Middle frontal gyrus (tissue), 1 donor: ENCODE results near the gene USP8.
"Not testable (repeated sequence)": the region's sequence is repeated elsewhere in the genome, so short reads cannot be mapped to it uniquely, and the experiment has no call there.

Experiments
- DNase-seq: peaks from one replicate; pipeline ENCODE4 v3.0.0-alpha.2; 2015; ENCODE audit warnings: low spot score; ENCODE audit errors: extremely low spot score

Gene USP8

GRCh38 chr15:50424066-50424890 is at the start of gene USP8:
Gene USP8 (plus strand): TSS chr15:50424405. CDS start chr15:50439074, 14,669 bp downstream.
- peak; percentile 90 for DNase-seq

DNA sequence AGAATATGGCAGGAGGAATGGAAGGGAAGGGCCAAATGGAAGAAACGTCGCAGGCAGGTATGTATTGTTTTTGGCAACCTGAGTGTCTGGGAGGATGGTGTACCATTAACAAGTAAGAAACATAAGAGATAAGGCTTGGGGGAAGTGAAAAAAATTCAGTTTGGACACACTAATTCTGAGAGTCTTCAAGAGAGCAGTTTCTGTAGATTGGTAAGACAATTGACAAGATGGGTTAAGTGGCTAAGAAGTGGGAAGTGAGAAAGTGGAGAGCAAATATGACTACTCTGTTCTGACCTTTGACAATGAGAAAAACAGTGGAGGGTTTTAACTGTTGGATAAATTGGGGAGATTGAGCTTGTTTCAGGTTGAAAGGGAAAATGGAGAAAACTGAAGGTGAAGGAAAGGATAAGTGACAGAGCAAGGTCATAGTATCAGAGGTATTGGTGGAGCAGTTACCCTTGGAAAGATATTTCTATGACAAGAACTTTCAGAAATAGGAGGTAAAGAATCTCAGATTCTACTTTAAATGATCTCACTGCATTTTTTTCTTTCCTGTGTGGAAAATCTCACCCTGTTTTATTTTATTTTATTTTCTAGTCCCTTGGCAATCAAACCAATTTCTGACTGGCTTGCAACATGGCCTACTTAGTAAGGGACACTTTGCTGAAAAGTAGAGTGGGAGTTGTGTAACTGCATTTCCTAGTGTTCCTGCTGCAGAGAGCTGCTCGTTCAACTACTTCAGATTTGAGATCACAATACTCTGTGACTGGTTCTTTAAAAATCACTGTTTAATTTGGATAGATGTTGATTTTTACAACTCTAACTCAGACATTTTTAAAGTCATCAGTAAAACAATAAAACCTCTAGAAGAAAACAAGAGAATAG is 46.1 kb upstream of the USP8 start:
- no peak for DNase-seq

- no peak for DNase-seq
Observed at GRCh38 chr15:50378776-50379175, 45.4 kb upstream of the USP8 start.

DNA sequence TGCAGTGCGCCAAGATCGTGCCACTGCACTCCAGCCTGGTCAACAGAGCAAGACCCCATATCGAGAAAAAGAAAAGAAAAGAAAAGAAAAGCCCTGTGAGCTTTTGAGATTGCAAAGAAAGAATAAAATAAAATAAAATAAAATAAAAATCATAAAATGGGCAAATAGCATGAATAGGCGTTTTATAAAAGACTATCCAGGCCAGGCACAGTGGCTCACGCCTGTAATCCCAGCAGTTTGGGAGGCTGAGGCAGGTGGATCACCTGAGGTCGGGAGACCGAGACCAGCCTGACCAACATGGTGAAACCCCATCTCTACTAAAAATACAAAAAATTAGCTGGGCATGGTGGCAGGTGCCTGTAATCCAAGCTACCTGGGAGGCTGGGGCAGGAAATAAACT is 44.8 kb upstream of the USP8 start:
- DNase-seq = not testable (repeated sequence)

- DNase-seq = no peak
Observed at GRCh38 chr15:50380089-50380488, 44.1 kb upstream of the USP8 start.

- DNase-seq = no peak
Observed at GRCh38 chr15:50381438-50381837, 42.8 kb upstream of the USP8 start.

- DNase-seq = not testable (repeated sequence)
Observed at GRCh38 chr15:50382408-50382807, 41.8 kb upstream of the USP8 start.

DNA sequence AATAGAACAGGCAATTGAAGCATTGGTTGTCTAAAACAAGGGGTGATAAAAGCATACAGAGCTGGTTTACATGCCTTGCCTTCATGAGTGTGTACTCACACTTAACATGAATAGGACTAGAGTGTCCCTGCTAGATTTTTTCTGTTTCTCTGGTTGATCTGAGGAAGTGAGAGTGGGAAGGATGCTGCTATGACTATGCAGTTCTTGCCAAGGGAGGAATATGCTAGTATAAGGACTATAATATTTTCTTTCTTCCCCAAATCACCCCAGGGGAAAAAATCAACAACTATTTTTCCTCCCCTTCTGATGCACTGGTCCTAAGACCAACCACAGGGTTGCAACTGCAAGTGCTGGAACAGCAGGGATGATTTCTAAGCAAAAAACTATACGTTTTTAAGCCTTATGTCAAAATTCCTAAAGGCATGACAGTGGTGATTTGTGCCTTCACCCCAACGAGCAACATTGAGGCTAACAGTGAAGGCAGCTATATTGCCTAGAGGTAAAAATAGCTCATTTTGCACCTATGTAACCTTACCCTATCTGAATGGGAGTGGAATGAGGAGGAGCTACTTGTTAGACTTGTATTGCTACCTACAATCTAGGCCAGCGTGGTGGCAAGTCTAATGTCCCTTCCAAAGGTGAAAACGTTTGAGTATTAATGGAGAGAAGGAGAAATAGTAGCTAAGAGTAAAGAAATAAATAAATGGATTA is 33.5 kb upstream of the USP8 start:
- no peak for DNase-seq

- not testable (repeated sequence) for DNase-seq
Observed at GRCh38 chr15:50391561-50391960, 32.6 kb upstream of the USP8 start.

GRCh38 chr15:50411870-50412269 is 12.3 kb upstream of the USP8 start:
- no peak for DNase-seq

DNA sequence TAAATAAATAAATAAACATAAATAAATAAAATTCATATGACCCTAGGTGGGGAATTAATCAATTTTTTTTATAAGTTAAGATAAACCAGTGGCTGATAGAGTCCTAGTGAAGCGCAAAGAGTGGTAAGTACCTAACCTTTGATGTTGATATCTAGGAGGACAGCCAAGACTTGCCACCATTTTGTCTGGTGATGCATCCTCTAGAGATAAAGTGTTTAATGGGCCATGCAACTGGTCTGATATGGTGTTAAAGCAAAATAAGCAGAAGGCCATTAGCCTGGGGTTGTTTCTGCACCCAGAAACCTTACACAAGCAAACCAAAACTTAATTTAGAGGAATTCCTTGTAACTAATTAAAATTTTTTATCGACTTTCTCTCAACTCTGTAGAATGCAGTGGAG is 9.6 kb upstream of the USP8 start:
- DNase-seq = no peak

DNA sequence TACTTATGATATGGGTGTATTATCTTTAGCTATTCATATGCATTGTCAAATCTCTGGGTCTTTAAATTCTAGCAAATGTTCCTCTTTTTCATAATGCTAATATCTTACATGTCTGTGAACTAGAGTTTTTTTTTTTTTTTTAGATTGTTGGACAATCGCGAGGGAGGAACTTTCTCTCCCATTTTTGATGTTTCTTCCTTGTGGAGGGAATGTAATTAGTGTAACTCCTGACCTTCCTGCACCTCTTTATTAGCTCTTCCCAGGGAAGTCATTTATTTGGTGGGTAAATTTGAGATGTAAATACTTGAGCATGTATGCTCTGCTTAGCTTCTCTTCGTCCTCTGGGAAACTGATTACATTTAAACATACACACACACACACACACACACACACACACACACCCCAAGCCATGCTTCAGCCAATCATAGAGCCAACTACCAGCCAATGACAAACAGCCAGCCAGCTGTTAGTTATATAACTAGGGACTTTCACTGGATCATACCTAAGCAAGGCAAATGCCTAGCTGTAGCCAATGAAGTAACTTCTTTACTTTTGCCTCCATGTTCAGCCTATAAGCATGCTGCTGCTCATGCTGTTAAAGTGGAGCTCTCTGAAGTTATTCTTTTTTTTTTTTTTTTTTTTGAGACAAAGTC is 8.3 kb upstream of the USP8 start:
- no peak for DNase-seq

GRCh38 chr15:50416890-50417289 is 7.3 kb upstream of the USP8 start:
- no peak for DNase-seq

GRCh38 chr15:50418041-50418583 is 6.1 kb upstream of the USP8 start:
- no peak for DNase-seq

DNA sequence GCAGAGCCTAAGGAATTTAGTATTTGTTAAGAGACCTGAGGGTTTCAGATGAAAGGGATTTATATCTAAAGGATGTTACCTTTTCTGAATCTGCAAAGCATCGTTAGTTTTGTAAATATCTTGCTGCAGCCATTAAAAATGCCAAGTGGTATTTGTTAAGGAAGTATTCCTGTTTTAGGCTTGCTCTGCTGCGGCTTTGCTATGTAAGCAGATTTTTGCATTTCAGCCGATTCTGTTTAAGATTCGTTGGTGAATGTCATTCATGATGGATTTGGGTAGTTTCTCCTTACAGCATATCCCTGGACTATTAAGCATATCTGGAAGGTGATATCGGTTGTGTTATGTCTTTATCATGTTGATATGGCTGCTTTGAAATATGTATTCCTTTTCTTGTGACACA is 1.0 kb downstream of the USP8 start:
- DNase-seq = no peak

GRCh38 chr15:50425678-50426246 is 1.6 kb downstream of the USP8 start:
- not testable (repeated sequence) for DNase-seq

- no peak for DNase-seq
Observed at GRCh38 chr15:50426428-50426827, 2.2 kb downstream of the USP8 start.

- no peak for DNase-seq
Observed at GRCh38 chr15:50431204-50431603, 7.0 kb downstream of the USP8 start.

DNA sequence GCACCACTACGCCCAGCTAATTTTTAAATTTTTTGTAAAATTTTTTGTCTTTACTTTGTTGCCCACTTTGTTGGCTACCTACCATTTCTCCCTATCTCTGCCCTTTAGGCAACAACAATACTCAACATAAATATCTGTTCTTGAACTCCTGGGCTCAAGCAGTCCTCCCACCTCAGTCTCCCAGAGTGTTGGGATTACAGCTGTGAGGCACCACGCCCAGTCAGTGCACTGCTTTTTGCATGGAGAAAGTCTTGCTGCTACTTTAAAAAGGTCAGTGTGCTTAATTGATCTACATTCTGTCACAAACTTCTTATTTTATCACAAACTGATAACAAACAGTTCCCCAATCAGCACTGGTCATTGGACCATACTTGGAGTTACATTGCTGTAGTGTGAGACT is 8.0 kb downstream of the USP8 start:
- DNase-seq = no peak

DNA sequence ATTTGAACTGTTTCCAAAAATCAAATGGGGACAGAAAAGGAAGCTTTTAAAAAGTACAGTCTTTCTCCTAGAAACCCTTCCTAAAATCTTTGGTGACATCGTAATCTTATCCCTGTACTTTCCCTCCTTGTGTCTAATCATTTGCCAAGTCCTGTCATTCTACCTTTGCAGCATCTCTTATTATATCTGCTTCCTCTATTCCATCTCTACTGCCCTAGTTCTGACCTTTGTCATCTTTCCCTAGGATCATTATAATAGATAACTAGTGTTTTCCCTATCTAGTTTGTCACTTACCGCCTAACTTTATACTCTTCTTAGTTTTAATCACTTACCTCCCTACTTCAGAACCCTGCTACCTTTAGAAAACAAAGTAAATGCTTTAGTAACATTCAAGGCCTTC is 11.6 kb downstream of the USP8 start:
- no peak for DNase-seq

- no peak for DNase-seq
Observed at GRCh38 chr15:50438251-50438650, 14.0 kb downstream of the USP8 start.
